Cortex of kidney (tissue), 1 donor: ENCODE measurements around the gene ECHDC3.
"Not testable (repeated sequence)": the region's sequence is repeated elsewhere in the genome, so short reads cannot be mapped to it uniquely, and the experiment has no call there.

ENCODE experiments used
- DNase-seq: peaks from one replicate; lab custom pipeline; 2025; lab: John Stamatoyannopoulos, UW

The ECHDC3 gene

GRCh38 chr10:11742009-11742778, at the start of gene ECHDC3:
TSS of gene ECHDC3 (plus strand) at chr10:11742382. CDS start at chr10:11742577, 195 bp downstream.
- DNase-seq = peak; percentile 16

- DNase-seq = no peak
Observed at GRCh38 chr10:11693376-11693775, 48.8 kb upstream of the ECHDC3 start.

GRCh38 chr10:11695779-11696178, 46.4 kb upstream of the ECHDC3 start:
- DNase-seq = no peak

- DNase-seq = no peak
Observed at GRCh38 chr10:11697718-11698527, 44.3 kb upstream of the ECHDC3 start.

- DNase-seq = no peak
Observed at GRCh38 chr10:11698691-11699549, 43.3 kb upstream of the ECHDC3 start.

- no peak for DNase-seq
Observed at GRCh38 chr10:11699550-11700097, 42.6 kb upstream of the ECHDC3 start.

GRCh38 chr10:11700539-11700938, 41.6 kb upstream of the ECHDC3 start:
- no peak for DNase-seq

GRCh38 chr10:11701451-11702095, 40.6 kb upstream of the ECHDC3 start:
- DNase-seq = no peak

- DNase-seq = no peak
Observed at GRCh38 chr10:11702264-11702663, 39.9 kb upstream of the ECHDC3 start.

GRCh38 chr10:11704092-11704491, 38.1 kb upstream of the ECHDC3 start:
- no peak for DNase-seq

- DNase-seq = no peak
Observed at GRCh38 chr10:11705722-11706121, 36.5 kb upstream of the ECHDC3 start.

GRCh38 chr10:11706895-11707567, 35.2 kb upstream of the ECHDC3 start:
- DNase-seq = no peak

GRCh38 chr10:11707624-11708350, 34.4 kb upstream of the ECHDC3 start:
- no peak for DNase-seq

- DNase-seq = not testable (repeated sequence)
Observed at GRCh38 chr10:11708801-11709200, 33.4 kb upstream of the ECHDC3 start.

- no peak for DNase-seq
Observed at GRCh38 chr10:11712744-11713143, 29.4 kb upstream of the ECHDC3 start.

- DNase-seq = no peak
Observed at GRCh38 chr10:11713186-11713743, 28.9 kb upstream of the ECHDC3 start.

GRCh38 chr10:11713963-11714362, 28.2 kb upstream of the ECHDC3 start:
- no peak for DNase-seq

GRCh38 chr10:11714750-11715365, 27.3 kb upstream of the ECHDC3 start:
- no peak for DNase-seq

GRCh38 chr10:11715815-11716494, 26.2 kb upstream of the ECHDC3 start:
- DNase-seq = no peak
